HG02970 (cell line): ENCODE measurements around the gene GFM2.
"Not testable (repeated sequence)": the region's sequence is repeated elsewhere in the genome, so short reads cannot be mapped to it uniquely, and the experiment has no call there.

Source experiments
- ATAC-seq: cut with Tn5 transposase; IDR thresholded peaks from one replicate; pipeline ENCODE4 v1.9.1; 2021; ENCODE audit warnings: mild to moderate bottlenecking, moderate library complexity, moderate number of reproducible peaks; ENCODE audit not compliant: unreplicated experiment, low FRiP score

GFM2 gene

GRCh38 chr5:74766849-74767578 lies at the start of gene GFM2, which contains the start of gene NSA2:
Gene GFM2, minus strand, starts transcription at chr5:74767117. Its CDS starts 3,375 bp downstream, at chr5:74763742.
Gene NSA2, plus strand, starts transcription at chr5:74767249. Its CDS starts 112 bp downstream, at chr5:74767361.
- peak; percentile 87 for ATAC-seq

- no peak for ATAC-seq
Observed at GRCh38 chr5:74810915-74811314, 44.0 kb upstream of the GFM2 start.

- no peak for ATAC-seq
Observed at GRCh38 chr5:74801941-74802340, 35.0 kb upstream of the GFM2 start.

GRCh38 chr5:74801197-74801596 lies 34.3 kb upstream of the GFM2 start:
- no peak for ATAC-seq

DNA sequence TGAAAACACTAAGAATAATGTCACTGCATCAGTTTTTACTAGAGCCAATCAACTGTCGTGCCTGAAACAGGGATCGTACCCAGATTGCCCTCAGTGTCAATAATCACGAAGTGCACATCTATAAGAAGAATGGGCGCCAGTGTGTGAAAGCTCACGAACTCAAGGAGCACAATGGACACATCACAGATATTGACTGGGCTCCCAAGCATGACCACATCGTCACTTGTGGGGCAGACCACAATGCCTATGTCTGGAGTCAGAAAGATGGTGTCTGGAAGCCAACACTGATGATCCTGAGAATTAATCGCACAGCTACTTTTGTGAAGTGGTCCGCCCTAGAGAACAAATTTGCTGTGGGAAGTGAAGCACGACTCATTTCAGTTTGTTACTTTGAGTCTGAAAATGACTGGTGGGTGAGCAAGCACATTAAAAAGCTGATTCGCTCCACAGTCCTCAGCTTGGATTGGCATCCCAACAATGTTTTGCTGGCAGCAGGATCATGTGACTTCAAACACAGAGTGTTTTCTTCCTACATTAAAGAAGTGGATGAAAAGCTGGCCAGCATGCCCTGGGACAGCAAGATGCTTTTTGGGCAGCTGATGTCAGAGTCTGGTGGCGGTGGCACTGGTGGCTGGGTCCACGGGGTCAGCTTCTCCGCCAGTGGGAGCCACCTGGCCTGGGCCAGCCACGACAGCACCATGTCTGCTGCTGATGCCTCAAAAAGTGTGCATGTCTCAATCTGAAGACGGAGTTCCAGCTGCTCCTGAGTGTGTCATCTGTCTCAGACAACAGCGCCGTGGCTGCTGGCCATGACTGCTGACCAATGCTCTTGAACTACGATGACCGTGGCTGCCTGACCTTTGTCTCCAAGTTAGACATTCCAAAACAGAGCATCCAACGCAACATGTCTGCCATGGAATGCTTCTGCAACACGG lies 32.3 kb upstream of the GFM2 start:
- ATAC-seq = no peak

- ATAC-seq = not testable (repeated sequence)
Observed at GRCh38 chr5:74791669-74792068, 24.8 kb upstream of the GFM2 start.

GRCh38 chr5:74787424-74787823 lies 20.5 kb upstream of the GFM2 start:
- no peak for ATAC-seq

DNA sequence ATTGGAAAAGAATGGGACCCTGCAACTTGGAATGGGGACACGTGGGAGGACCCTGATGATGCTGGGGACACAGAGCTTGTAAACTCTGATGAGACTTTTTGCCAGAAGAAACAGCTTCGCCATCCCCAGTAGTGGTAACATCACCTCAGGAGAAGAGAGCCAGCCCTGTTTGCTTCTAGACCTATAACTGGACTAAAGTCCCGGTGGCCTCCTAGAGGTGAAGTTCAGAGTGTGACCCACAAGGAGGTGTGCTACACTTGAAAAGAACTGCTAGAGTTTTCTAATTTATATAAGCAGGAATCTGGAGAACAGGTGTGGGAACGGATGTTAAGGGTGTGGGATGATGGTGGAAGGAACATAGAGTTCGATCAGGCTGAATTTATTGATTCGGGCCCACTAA lies 19.9 kb upstream of the GFM2 start:
- no peak for ATAC-seq

- ATAC-seq = no peak
Observed at GRCh38 chr5:74778609-74779008, 11.7 kb upstream of the GFM2 start.

DNA sequence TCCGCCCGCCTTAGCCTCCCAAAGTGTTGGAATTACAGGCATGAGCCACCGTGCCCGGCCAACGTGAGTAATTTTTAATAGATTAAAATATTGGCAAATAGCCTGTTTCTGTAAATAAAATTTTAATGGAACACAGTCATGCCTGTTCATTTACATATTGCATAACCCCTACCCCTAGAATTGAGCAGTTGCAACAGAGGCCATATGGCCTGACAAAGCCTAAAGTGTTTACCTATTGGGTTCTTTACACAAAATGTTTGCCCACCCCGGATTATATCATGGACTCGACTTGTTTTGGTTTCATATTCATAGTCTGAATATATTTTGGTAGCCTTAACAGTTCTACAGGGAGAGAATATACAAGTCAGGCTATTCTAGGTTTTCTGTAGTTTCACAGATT lies 5.4 kb upstream of the GFM2 start:
- ATAC-seq = no peak

- ATAC-seq = peak; percentile 8
Observed at GRCh38 chr5:74767579-74767913, 629 bp upstream of the GFM2 start.

- peak; percentile 36 for ATAC-seq
Observed at GRCh38 chr5:74766418-74766848, 484 bp downstream of the GFM2 start.

GRCh38 chr5:74765929-74766328 lies 988 bp downstream of the GFM2 start:
- no peak for ATAC-seq

DNA sequence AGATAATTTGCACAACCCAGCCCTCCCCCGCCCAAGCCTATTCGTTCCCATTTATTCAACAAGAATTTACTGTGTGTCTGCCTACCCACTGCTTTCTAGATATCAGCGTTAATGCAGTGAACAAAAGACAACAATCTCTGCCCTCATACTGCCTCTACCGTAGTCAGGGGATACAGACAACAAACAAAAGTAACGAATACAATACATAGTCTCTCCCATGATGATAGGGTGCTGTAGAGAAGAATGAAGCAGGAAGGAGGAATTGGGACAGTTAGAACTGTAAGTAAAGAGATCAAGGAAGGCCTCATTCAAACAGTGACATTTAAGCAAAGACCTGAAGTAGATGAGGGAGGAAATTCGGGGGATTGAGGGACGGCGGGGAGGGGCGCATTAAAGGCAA lies 1.7 kb downstream of the GFM2 start:
- no peak for ATAC-seq

DNA sequence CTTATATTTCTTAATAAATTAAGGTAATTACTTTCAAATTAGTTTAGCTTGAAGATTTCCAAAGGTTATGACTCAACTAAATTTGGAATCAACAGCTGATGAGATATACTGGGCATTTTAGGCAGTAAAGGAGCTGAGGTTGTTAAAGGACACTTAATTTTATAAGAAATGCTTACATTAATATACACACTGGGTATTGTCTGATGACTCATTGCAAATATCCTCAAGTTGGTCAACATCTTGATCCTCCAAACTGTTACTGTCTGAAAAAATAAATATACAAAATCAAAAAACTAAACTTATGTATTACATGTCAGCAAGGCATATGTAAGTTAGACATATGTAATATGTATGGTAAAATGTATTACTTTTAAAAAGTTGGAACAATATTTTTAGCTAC lies 3.4 kb downstream of the GFM2 start:
- no peak for ATAC-seq

DNA sequence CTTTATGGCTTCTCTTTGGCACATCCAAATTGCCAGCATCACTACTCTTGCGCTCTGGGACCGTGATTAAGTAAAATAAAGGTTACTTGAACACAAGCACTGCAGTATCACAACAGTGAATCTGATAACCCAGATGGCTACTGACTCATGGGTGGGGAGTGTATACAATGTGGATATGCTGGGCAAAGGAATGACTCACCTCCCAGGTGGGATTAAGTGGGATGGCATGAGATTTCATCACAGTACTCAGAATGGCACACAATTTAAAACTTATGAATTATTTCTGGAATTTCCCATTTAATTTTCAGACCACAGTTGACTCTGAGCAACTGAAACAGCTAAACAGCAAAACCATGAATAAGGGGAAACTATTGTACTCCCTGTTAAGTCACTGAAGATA lies 4.3 kb downstream of the GFM2 start:
- no peak for ATAC-seq

DNA sequence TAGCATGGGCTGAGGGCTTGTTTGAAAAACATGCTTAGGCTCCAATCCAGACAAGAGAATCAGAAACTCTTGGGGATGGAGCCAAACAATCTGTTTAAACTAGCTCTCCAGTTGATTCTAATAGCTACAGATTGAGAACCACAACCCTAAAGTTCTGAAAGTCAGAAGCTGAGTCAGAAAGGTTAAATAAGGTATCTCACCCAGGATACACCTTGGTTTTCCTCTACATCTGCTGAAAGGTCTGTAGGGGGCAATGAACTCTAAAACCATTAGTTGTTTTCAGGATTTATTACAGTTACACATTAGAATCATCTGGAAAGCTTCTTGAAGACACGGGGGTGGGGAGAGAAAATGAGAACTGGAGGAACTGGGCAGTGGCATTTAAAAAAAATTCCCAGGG lies 5.7 kb downstream of the GFM2 start:
- no peak for ATAC-seq

DNA sequence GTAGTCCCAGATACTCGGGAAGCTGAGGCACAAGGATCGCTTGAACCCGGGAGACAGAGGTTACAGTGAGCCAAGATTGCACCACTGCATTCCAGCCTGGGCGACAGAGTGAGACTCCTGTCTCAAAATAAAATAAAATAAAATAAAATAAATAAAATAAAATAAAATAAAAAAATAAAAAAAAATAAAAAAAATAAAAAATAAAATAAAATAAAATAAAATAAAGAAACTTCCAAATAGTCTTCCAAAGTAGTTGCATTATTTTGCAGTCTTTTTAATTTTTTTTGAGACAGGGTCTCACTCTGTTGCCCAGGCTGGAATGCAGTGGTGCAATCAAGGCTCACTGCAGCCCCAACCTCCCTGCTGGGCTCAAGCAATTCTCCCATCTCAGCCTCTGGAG lies 18.2 kb downstream of the GFM2 start:
- not testable (repeated sequence) for ATAC-seq

DNA sequence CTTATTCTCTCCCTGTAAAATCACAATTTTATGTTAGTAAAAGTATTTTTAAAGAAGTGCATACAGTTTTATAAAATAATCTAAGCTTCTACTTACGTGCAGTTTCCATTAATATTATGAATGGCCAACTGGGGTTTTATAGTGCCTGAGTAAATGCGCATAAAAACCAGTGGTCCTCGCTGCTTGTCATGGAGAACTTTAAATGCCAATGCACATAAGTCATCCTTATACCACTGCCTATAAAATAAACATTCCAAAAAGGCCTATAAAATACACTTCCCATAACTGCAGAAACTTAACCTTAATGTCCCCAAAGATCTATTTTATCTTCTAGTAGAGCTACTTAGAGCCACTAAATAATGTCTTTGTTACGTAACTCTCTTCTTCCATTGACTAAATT lies 28.5 kb downstream of the GFM2 start:
- ATAC-seq = no peak

- ATAC-seq = no peak
Observed at GRCh38 chr5:74736759-74737158, 30.2 kb downstream of the GFM2 start.

DNA sequence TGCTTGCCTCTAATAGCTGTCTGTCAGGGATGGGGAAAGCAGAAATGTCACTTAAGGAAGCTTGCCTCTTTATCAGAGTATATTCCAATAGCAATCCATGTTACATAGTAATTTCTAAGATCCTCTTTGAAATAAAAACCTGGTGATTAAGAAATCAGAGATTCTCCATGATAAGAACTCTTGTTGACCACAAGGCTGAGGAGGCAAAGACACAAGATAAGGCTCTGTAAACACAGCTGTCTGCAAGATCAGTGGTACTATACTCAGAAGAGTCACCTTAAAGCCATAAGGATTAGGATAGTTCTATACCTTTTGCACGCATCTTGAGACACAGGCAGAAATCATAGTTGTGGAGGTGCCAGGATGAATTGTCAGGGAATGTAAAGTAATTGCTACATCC lies 41.6 kb downstream of the GFM2 start:
- ATAC-seq = no peak

GRCh38 chr5:74722271-74722670 lies 44.6 kb downstream of the GFM2 start:
- no peak for ATAC-seq
